Activated naive CD4-positive, alpha-beta T cell treated with anti-CD3 and anti-CD28 coated beads, Interleukin-2, amount 50 U/mL, for 24 hours (primary cell): ENCODE results near the gene RAPGEF5.

Source experiments
- H3K27ac Mint-ChIP-seq: one replicate; pipeline ENCODE4 v1.8.0; 2021; ENCODE audit warnings: mild to moderate bottlenecking, mixed read lengths
- H3K27me3 Mint-ChIP-seq: one replicate; pipeline ENCODE4 v1.8.0; 2021; ENCODE audit warnings: mixed read lengths
- H3K36me3 Mint-ChIP-seq: one replicate; pipeline ENCODE4 v1.8.0; 2021; ENCODE audit warnings: mixed read lengths
- H3K4me1 Mint-ChIP-seq: one replicate; pipeline ENCODE4 v1.8.0; 2021; ENCODE audit warnings: mixed read lengths
- H3K4me3 Mint-ChIP-seq: one replicate; pipeline ENCODE4 v1.8.0; 2021; ENCODE audit warnings: mild to moderate bottlenecking, mixed read lengths
- H3K9me3 Mint-ChIP-seq: one replicate; pipeline ENCODE4 v1.8.0; 2021; ENCODE audit warnings: mixed read lengths

RAPGEF5 gene

GRCh38 chr7:22358820-22359697, 2.1 kb upstream of the RAPGEF5 start:
- Mint-ChIP-seq H3K27ac (no peak overlapping the region), H3K4me3 (no peak overlapping the region), H3K9me3 (peaks cover 6% of the 10 kb centered on the region), H3K27me3 (peaks cover 32% of the 10 kb centered on the region), H3K36me3 (peaks cover 1% of the 10 kb centered on the region), H3K4me1 (peaks cover 10% of the 10 kb centered on the region)

DNA sequence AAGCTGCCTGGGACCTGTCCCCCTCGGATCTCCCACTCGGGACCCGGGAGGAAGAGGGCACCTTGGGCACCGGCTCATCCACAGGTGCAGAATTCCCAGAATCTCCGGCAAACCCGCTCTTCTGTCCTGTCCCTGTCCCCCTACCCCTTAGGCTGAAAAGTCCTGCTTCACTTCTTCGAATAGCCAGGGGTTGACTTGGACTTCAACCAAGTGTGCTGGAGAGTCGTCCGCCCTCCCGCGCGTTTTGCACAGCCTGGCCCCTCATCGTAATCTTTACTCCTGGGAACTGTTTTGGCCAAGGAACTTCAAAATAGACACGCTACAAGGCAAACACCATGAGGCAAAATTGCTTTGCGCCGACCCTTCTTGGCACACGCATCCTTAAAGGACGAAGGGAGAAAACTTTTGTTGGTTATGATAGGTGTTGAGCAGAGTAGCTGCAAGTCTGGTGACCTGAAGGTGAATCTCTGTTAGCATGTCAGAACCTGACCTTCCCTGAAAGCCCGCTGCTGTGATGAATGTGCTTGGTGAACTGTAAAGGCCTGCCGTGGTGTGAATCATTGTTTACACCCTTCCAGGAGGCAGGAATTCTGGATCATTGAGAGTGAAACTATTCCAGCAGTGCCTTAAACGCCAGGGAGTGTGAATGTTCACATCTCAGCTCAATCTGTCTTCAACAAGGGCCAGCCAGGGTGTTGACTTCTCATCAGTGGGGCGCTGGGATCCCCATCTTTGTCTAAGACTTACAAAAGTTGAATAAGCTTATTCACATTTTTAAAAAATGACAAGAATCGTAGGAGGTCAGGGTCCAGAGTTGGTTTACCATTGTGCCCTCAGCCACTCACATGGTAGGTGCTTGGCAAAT, 589 bp upstream of the RAPGEF5 start:
- peaks cover 7% of the 10 kb centered on the region for H3K9me3 Mint-ChIP-seq
- peak overlapping the region; percentile 55 for H3K4me3 Mint-ChIP-seq
- H3K27me3 Mint-ChIP-seq: peaks cover 36% of the 10 kb centered on the region
- H3K36me3 Mint-ChIP-seq: peaks cover 1% of the 10 kb centered on the region
- H3K27ac Mint-ChIP-seq: no peak overlapping the region
- H3K4me1 Mint-ChIP-seq: peaks cover 10% of the 10 kb centered on the region

DNA sequence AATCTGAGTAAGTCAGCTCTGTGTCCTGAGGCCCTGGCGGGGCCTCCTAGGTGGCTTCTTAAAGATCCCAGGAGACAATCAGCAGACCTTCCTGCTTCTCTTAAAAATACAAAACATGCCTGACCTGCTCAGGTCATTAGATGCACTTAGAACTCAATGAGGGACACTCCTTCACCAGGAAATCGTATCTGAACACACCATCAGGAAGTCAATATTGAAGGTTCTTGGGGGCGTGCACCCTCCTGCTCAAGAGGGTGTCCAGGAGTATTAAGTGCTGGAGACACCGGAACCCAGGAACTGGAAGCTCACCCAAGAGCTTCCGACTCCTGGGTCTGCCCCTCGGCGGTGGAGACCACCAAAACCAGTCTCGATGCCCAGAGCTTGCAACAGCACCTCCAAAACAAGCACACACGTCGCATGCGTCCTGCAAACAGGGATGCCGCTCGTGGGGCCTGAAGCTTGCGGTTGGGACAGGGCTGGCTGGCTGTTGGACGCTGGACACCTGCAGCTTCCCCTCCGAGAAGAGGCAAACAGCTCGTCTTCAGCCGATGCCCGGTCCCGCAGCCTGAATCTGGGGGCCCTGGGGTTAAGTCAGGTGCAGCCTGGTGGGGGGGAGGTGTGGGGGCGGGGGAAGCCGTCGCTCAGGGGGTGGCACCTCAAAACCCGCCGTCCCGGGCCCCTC, 803 bp downstream of the RAPGEF5 start:
- H3K4me3 Mint-ChIP-seq: no peak overlapping the region
- peaks cover 10% of the 10 kb centered on the region for H3K4me1 Mint-ChIP-seq
- peaks cover 42% of the 10 kb centered on the region for H3K27me3 Mint-ChIP-seq
- peaks cover 15% of the 10 kb centered on the region for H3K9me3 Mint-ChIP-seq
- H3K27ac Mint-ChIP-seq: no peak overlapping the region
- H3K36me3 Mint-ChIP-seq: peaks cover 1% of the 10 kb centered on the region

- no peak overlapping the region for H3K4me3 Mint-ChIP-seq
- H3K27me3 Mint-ChIP-seq: peaks cover 43% of the 10 kb centered on the region
- peaks cover 10% of the 10 kb centered on the region for H3K4me1 Mint-ChIP-seq
- peaks cover 15% of the 10 kb centered on the region for H3K9me3 Mint-ChIP-seq
- H3K36me3 Mint-ChIP-seq: peaks cover 1% of the 10 kb centered on the region
- H3K27ac Mint-ChIP-seq: no peak overlapping the region
Measured at GRCh38 chr7:22355620-22356009, 1.3 kb downstream of the RAPGEF5 start.

- H3K4me1 Mint-ChIP-seq: peaks cover 10% of the 10 kb centered on the region
- peaks cover 15% of the 10 kb centered on the region for H3K9me3 Mint-ChIP-seq
- no peak overlapping the region for H3K27ac Mint-ChIP-seq
- no peak overlapping the region for H3K4me3 Mint-ChIP-seq
- H3K36me3 Mint-ChIP-seq: peaks cover 1% of the 10 kb centered on the region
- peaks cover 46% of the 10 kb centered on the region for H3K27me3 Mint-ChIP-seq
Measured at GRCh38 chr7:22354462-22354861, 2.5 kb downstream of the RAPGEF5 start.

DNA sequence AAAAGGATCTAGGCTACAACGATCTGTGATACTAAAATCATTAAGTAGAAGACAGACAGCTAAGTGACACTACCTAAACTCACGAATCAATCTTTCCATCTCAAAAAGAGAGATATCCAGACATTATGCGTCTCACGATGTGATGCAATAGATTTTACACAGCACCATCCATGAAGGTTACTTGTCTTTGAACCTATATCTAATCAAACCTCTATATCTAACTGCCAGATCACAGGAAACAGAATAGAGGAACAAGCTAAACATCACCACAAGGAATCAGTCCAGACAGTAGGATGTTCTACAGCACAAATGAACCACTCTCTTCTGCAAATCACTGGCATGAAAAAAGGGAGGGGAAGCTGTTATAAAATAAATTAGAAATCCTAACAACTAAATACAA, 4.1 kb downstream of the RAPGEF5 start:
- peaks cover 40% of the 10 kb centered on the region for H3K27me3 Mint-ChIP-seq
- H3K36me3 Mint-ChIP-seq: peaks cover 1% of the 10 kb centered on the region
- no peak overlapping the region for H3K27ac Mint-ChIP-seq
- H3K4me3 Mint-ChIP-seq: no peak overlapping the region
- H3K9me3 Mint-ChIP-seq: peaks cover 15% of the 10 kb centered on the region
- H3K4me1 Mint-ChIP-seq: peaks cover 10% of the 10 kb centered on the region

GRCh38 chr7:22351878-22352277, 5.1 kb downstream of the RAPGEF5 start:
- H3K9me3 Mint-ChIP-seq: peaks cover 15% of the 10 kb centered on the region
- H3K4me3 Mint-ChIP-seq: no peak overlapping the region
- peaks cover 7% of the 10 kb centered on the region for H3K4me1 Mint-ChIP-seq
- peaks cover 33% of the 10 kb centered on the region for H3K27me3 Mint-ChIP-seq
- H3K36me3 Mint-ChIP-seq: peaks cover 1% of the 10 kb centered on the region
- H3K27ac Mint-ChIP-seq: no peak overlapping the region

GRCh38 chr7:22351329-22351692, 5.6 kb downstream of the RAPGEF5 start:
- no peak overlapping the region for H3K4me3 Mint-ChIP-seq
- H3K27ac Mint-ChIP-seq: no peak overlapping the region
- H3K9me3 Mint-ChIP-seq: peaks cover 15% of the 10 kb centered on the region
- peaks cover 1% of the 10 kb centered on the region for H3K36me3 Mint-ChIP-seq
- peaks cover 7% of the 10 kb centered on the region for H3K4me1 Mint-ChIP-seq
- H3K27me3 Mint-ChIP-seq: peaks cover 33% of the 10 kb centered on the region

DNA sequence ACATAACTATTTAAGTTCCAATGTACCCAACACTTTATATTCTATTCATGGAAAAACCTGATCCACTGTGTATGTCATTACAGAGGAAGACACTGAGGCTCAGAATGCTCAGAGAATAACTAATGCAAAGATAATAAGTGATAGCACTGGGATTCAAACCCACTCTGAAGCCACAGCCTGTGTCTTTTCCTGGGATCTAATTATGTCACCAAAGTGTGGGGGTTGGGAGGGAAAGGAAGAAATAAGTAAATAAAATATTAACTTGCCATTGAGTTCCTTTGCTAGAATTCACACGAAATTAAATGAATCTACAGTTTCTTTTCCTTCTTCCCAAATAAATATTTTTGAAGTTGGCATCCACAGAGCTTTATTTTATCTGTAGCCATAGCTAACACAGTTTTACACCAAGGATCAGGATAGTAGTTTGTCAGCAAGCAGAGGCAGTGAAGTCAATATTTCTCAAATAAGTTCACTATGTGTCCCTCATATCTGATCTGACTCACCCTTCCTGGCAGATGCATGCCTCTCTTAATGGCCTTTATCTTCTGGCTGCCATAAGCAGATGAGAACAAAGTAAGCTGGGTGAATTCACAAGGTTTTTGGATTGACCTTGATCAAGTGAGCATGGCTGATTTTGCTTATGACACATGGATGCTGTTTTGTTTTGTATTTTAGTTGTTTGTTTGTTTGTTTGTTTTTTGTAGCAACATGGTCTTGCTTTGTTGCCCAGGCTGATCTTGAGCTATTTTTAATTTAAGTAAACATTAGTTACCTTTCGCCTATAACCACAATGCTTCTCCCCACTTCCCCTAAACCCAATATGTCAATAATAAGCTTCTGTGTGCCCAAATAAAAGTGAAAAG, 6.3 kb downstream of the RAPGEF5 start:
- H3K4me3 Mint-ChIP-seq: no peak overlapping the region
- peaks cover 1% of the 10 kb centered on the region for H3K36me3 Mint-ChIP-seq
- H3K27me3 Mint-ChIP-seq: peaks cover 29% of the 10 kb centered on the region
- H3K9me3 Mint-ChIP-seq: peaks cover 15% of the 10 kb centered on the region
- peaks cover 3% of the 10 kb centered on the region for H3K4me1 Mint-ChIP-seq
- H3K27ac Mint-ChIP-seq: no peak overlapping the region

- Mint-ChIP-seq H3K36me3 (no peaks in the 10 kb centered on the region), H3K4me1 (no peaks in the 10 kb centered on the region), H3K27ac (no peak overlapping the region), H3K4me3 (no peak overlapping the region), H3K9me3 (peaks cover 9% of the 10 kb centered on the region), H3K27me3 (peaks cover 15% of the 10 kb centered on the region)
Measured at GRCh38 chr7:22348379-22348778, 8.6 kb downstream of the RAPGEF5 start.

DNA sequence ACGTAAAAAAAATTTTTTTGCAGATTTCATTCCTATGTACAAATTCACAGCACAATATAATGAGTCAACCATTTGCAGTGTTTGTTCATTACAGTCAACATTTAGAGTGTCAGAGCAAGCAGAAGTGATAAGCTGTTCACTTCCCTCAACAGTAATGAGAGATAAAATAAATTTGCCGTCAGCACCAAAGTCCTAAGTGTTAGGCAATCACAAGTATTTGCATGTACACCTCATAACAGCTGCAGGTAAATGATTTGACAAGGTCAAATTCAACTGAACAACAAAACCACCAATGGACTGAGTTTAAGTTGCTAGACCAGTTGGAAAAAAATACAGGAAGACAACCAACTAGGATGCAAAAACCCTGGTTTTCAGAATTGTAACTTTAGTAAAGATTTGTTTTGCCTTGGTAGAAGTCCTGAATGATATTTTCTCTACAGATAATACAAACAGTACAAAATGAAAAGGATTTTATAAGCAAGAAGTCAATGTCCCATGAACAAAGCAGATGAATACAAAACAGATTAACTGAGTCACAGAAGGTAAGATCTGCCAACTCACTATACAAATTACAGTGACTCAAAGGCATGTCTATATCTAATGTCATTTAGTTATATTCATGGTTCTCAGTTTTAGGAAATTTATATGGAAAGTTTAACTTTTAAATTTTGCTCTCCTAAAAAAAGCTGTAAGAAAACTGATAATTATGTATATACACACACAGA, 10.4 kb downstream of the RAPGEF5 start:
- peaks cover 8% of the 10 kb centered on the region for H3K27me3 Mint-ChIP-seq
- H3K27ac Mint-ChIP-seq: no peak overlapping the region
- H3K4me1 Mint-ChIP-seq: no peaks in the 10 kb centered on the region
- no peak overlapping the region for H3K4me3 Mint-ChIP-seq
- H3K36me3 Mint-ChIP-seq: no peaks in the 10 kb centered on the region
- H3K9me3 Mint-ChIP-seq: peaks cover under 1% of the 10 kb centered on the region

- no peak overlapping the region for H3K27ac Mint-ChIP-seq
- no peaks in the 10 kb centered on the region for H3K4me1 Mint-ChIP-seq
- no peaks in the 10 kb centered on the region for H3K9me3 Mint-ChIP-seq
- peaks cover 3% of the 10 kb centered on the region for H3K27me3 Mint-ChIP-seq
- H3K36me3 Mint-ChIP-seq: no peaks in the 10 kb centered on the region
- no peak overlapping the region for H3K4me3 Mint-ChIP-seq
Measured at GRCh38 chr7:22344655-22345054, 12.3 kb downstream of the RAPGEF5 start.

- H3K27ac Mint-ChIP-seq: no peak overlapping the region
Measured at GRCh38 chr7:22343612-22344011, 13.3 kb downstream of the RAPGEF5 start.

DNA sequence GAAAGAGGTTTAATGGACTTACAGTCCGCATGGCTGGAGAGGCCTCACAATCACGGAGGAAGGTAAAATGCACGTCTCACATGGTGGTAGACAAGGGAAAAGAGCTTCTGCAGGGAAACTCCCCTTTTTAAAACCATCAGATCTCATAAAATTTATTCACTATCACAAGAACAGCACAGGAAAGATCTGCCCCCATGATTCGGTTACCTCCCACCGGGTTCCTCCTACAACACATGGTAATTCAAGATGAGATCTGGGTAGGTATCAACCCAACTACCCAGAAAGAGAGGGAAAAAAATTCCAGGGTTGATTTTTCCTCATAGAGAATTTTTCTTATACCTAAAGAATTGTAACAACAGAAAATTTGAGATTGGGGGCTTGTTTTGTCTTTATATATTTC, 13.9 kb downstream of the RAPGEF5 start:
- Mint-ChIP-seq H3K27ac (no peak overlapping the region), H3K9me3 (no peaks in the 10 kb centered on the region), H3K27me3 (no peaks in the 10 kb centered on the region), H3K36me3 (no peaks in the 10 kb centered on the region), H3K4me1 (no peaks in the 10 kb centered on the region), H3K4me3 (no peak overlapping the region)

More at GRCh38 chr7:22343612-22344011, 13.3 kb downstream of the RAPGEF5 start:
- Mint-ChIP-seq H3K9me3 (no peaks in the 10 kb centered on the region), H3K36me3 (no peaks in the 10 kb centered on the region), H3K4me1 (no peaks in the 10 kb centered on the region), H3K4me3 (no peak overlapping the region), H3K27me3 (peaks cover 3% of the 10 kb centered on the region)
